ENCODE data around the gene PNPLA1.

Gene PNPLA1

DNA sequence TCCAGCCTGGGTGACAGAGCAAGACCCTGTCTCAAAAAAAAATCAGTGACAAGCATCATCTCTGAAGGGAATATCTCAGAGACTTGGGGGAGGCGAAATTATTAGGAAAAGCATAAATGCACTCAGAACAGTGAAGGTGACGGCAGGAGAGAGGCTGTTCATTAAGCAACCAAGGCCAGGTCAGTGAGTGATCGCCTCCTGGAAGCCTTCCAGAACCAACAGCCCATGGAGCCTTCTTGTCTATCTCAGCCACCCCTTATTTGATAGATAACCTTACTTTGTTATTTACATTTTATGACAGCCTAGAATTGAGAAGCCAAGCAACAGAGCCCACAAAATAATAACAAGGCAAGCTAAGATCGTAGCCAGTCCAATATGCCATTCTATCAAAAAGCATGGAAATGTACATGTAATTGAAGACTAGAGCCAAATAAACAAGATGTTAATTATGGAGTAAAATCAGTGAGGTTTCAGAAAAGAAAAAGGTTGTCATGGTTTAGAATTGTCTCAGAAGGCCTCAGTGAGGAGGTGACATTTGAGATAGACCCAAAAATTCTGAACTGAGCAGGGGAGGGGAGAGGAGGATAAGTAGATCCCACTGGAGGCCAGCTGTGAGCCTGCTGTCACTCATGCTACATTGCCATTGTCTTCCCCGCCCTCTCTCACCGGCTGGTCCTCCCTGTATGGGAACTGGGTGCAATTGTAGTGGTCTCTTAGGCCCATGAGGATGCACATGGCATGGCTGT is 49.0 kb downstream of the PNPLA1 start:
- no peak for DNase-seq

DNA sequence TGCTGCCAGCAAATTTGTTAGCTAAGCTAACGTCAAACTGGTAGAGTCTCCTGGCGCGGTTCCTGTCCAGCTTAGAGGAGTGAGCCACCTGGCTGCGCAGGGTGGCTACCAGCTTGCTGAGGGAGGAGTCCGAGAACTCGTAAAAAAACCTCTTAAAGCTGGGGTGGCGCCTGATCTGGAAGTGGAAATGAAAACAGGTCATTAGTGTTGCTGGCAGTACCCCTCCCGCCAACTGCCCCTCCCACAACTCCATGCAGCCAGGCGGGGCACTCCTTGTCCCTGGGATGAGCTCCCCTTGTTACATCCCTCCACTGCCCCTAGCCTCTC is 49.5 kb downstream of the PNPLA1 start:
- DNase-seq = no peak

GRCh38 chr6:36319821-36320220 is 50.0 kb downstream of the PNPLA1 start:
- DNase-seq = no peak

DNA sequence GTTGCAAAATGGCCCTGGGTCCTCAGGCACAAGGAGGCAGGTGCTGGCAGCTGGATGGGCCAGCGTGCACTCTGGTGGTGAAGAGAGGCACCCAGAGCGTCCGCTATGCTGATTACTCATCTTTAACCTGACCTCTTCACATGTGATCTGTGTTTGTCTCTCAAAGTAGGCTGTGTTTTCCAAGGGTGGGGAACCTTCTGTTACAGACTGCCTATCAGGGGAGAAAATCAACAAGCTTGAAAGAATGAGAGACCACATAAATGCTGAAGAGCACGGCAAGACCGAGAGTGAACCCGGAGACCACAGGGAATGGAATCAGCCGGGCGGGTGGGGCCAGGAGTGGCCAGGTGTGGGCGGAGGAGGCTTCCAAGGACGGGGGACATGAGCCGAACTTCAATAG is 50.6 kb downstream of the PNPLA1 start:
- DNase-seq = no peak

DNA sequence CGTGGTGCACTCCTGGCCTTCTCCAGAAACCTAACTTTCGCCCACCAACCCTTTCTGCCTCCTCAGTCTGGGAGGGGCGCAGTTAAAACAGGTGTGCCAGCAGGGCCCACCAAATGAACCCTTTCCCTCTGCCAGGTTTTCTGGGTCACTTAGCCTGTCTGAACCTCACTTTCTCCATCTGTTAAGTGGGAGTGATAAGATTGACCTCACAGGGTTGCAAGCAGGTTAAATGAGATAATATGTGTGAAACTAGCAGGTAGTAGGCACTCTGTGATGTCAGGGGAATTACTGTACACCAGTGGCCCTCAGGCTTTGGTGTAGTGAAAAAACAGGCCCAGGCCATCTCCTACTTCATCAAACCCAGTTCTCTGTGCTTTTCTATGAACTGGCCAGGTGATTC is 52.7 kb downstream of the PNPLA1 start:
- DNase-seq = no peak

GRCh38 chr6:36323062-36323461 is 53.2 kb downstream of the PNPLA1 start:
- no peak for DNase-seq

- DNase-seq = no peak
Measured at GRCh38 chr6:36324191-36324590, 54.3 kb downstream of the PNPLA1 start.

GRCh38 chr6:36324715-36325114 is 54.9 kb downstream of the PNPLA1 start:
- no peak for DNase-seq

GRCh38 chr6:36326356-36326995 is 56.6 kb downstream of the PNPLA1 start:
- DNase-seq = no peak

- DNase-seq = no peak
Measured at GRCh38 chr6:36327226-36327918, 57.5 kb downstream of the PNPLA1 start.

GRCh38 chr6:36327919-36328236 is 58.0 kb downstream of the PNPLA1 start:
- DNase-seq = no peak

DNA sequence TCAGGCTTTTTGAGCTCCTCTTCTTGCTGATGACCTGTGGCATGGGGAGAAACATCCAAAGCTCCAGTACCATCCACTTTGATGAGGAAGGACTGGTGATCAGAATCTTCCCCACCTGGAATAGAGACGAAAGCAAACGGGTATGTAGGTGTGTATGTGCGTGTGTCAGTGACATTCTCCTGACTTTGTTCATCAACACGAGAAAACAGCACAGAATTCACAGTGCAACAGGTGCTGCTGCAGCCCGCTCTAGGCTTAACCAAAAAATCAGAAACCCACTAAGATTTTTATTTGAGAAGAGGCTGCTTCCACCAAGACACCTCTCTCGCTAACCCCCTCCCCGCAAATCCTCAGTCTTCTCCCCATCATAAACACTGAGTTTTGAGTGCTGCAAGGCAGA is 58.7 kb downstream of the PNPLA1 start:
- DNase-seq = no peak

DNA sequence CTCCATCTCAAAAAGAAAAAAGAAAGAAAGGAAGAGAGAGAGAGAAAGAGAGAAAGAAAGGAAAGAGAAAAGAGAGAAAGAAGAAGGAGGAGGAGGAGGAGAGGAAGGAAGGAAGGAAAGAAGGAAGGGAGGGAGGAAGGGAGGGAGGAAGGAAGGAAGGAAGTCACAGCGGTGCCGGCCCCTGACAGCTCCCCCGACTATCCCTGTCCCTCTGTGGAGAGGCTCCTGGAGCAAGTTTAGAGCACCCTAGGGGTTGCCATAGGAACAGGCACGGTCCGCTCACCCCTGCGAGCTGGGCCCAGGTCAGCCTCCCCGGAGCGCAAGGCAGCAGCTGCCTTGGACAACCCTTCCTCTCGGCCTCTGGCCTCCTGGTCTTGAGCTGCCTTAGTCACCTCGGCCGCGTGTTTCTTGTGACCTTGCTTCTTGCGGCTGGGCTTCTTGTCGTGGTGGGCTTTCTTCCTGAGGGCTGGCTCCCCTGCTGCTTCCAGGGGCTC is 60.0 kb downstream of the PNPLA1 start:
- no peak for DNase-seq

DNA sequence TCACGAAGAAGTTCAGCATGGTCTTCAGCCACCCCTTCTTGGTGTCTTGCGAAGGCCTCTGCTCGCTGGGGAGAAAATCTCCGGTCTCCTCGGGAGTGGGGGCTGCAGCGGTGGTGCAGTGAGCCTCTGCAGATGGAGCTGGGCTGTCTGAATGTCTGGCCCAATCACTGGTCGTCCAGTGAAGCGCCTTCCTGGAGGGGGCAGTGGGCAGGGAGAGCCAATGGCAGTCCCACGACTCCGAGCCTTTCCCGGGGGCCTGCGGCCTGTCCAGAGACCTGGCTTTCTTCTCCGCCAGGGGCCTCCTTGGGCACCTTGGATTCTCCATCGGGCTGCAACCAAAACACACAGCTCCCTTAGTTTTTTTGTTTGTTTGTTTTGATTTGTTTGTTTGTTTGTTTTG is 60.5 kb downstream of the PNPLA1 start:
- no peak for DNase-seq

- DNase-seq = no peak
Measured at GRCh38 chr6:36331381-36331780, 61.5 kb downstream of the PNPLA1 start.

DNA sequence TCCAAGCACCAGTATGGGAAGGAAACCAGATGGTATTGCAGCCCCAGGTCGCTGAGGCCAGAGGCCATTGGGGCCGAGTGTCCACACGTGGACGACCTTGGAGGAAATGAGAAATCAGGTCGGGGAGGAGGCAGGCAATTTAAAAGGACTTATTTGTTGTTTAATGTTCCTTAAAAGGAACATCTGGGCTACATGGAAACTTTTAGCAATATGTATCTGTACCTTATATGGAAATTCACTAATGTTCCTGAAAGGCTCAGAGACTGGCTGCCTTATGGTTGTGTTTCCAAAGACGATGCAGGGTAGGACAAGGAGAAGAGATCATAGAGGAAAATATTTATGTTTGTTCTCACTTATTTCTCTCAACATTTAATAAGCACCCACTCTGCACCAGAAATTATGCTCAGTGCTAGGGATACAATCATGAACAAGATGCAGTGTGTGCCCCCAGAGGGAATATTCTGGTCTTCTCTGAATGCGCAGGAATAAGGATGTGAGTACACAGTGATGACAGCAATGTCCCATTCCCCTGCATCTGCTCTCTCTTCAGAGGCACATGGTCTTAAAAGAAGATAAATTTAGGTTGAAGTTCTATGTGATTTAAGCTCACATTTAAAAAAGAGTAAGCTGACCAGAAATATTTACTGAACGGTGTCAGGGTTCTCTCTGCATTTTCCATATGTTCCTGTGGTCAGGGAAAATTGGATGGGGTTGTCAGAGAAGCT is 63.5 kb downstream of the PNPLA1 start:
- DNase-seq = no peak

DNA sequence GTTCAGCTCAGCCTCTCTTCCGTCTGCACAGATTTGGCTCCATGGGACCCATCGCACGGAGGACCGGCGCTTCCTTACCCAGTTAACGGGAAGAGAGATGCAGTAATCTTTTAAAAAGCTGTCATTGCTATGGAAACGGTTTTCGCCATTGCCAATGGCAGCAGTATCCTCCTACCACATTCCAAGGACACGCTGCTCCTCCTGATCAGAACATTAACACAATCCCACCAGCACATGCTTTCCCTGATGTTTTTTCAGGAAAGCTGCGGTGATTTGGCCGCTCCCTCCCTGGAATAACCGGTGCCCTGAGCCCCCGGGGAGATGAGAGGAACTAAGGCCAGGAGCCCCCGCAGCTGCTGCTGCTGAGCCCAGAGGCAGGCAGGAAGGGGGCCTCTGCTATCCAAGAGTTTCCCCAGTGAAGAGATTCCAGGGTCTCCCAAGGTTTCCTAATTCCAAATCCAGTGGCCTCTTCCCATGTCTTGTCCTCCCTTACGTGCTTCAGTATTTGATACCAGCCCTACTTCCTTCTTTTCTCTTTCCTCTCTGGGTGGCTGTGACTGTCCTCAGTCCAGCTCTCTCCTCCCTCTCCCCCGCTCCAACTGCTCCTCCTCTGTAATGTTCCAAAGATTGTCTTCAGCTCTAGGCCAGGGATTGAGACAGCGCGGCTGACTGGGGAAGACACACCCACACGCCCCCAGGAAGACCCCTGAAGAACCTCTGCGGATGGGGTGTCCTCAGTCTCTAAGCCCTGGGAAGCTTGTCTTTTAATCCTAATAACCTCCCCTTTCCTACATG is 64.3 kb downstream of the PNPLA1 start:
- no peak for DNase-seq

GRCh38 chr6:36334832-36335459 is 65.1 kb downstream of the PNPLA1 start:
- no peak for DNase-seq

DNA sequence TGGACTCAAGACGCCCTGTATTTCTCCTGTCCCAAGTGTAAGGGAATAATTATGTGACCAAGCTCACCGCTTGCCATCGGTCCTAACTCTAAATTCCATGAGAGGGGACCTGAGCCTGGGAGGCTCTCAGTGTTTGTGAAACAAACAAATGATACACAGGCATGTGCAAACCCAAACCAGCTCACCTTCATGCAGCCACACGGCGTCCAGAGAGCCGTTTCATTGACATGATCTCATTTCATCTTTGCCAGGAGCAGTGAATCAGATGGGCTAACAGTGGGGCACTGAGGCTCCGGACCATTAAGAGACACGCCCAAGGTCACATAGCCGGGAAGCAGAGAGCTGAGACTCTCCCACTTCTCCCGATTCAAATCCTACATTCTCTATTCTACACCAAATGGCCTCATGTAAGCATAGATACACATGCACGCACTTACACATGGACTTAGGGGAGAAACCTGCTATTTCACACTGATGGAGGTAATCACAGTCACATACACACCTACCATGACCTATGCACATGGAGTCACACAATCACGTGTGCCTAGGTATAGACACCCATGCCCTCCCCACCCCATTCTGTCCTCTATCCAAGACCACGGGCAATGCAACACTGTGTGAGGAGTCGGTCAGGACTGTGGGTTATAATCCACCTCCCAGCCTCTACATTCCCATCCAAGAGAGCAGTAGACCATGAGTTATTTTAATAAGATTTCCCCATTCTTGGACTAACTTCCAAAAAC is 65.8 kb downstream of the PNPLA1 start:
- DNase-seq = no peak

DNA sequence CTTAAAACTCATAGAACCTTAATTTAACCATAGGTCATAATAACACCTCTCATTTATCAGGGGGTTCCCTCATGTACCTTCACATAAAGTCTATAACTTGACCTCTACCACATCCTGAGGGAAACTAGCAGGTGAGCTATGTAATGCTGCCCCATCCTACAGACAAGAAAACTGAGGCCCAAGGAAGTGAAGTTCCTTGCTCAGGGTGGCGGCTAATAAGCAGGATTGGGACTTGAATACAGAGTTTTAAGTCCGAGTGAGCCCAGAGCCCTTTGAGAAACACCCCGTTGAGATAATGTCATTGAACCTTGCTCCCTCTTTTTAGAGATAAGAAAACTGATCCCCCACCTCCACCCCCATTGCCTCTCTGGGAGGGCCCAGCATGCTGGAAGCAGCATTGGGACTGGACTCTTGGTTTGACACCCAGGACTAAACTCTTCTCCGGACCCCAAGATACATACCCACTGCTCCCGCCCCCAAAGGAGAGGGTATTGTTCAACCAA is 66.4 kb downstream of the PNPLA1 start:
- DNase-seq = no peak

DNA sequence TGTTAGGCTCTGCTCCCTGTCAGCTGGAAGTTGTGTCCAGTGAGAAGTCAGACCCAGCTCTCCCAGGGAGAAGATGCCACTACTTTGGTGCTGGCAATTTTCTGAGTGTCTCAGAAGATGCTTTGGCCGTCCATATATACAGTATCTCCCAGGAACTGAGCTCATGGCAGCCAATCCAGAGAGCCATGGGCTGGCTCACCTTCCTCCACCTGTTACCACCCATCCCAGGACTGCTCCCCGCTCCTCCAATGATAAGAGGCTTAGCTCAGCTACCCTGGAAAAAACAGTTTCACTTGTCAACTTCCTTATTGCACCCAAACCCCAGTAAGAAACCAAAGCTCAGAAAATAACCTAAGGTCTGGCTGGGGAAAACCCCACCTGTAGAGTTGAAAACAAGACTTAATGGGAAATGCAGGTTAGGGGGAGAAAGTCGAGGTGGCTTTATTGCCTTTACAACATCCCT is 67.0 kb downstream of the PNPLA1 start, which contains the start of gene BNIP5:
BNIP5 (minus strand) TSS at position 110 of the 463 bp plus-strand sequence. CDS start 6,198 bp downstream, outside the sequence.
- DNase-seq = no peak
